ENCODE results near the gene F7. TPM values are rescaled to one million over a fixed set of nuclear protein-coding genes. Genes with fewer than 3 reads are reported as not detected.
"Not testable (repeated sequence)": the region's sequence is repeated elsewhere in the genome, so short reads cannot be mapped to it uniquely, and the experiment has no call there.

Gene F7
- 5.7 and 7.3 TPM in 2 replicates for total RNA-seq
- long read RNA-seq, partial matches to known transcripts = 0 of 1 reads
- long read RNA-seq, other reads (novel, unspliced or antisense) = 0 of 1 reads

DNA sequence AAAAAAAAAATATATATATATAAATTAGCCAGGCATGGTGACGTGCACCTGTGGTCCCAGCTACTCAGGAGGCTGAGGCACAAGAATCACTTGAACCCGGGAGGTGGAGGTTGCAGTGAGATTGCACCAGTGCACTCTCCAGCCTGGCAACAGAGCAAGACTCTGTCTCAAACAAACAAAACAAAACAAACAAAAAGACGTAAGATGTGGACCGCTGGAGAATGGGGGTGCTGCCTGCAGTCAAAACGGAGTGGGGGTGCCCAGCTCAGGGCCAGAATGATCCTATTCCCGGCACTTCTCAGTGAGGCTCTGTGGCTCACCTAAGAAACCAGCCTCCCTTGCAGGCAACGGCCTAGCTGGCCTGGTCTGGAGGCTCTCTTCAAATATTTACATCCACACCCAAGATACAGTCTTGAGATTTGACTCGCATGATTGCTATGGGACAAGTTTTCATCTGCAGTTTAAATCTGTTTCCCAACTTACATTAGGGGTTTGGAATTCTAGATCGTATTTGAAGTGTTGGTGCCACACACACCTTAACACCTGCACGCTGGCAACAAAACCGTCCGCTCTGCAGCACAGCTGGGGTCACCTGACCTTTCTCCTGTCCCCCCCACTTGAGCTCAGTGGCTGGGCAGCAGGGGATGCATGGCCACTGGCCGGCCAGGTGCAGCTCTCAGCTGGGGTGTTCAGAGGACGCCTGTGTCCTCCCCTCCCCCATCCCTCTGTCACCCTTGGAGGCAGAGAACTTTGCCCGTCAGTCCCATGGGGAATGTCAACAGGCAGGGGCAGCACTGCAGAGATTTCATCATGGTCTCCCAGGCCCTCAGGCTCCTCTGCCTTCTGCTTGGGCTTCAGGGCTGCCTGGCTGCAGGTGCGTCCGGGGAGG, at the start of gene F7:
F7 (plus strand) TSS at position 760 of the 889 bp plus-strand sequence; CDS start at position 811, 51 bp downstream.
- TF ChIP-seq, protein P1, sequence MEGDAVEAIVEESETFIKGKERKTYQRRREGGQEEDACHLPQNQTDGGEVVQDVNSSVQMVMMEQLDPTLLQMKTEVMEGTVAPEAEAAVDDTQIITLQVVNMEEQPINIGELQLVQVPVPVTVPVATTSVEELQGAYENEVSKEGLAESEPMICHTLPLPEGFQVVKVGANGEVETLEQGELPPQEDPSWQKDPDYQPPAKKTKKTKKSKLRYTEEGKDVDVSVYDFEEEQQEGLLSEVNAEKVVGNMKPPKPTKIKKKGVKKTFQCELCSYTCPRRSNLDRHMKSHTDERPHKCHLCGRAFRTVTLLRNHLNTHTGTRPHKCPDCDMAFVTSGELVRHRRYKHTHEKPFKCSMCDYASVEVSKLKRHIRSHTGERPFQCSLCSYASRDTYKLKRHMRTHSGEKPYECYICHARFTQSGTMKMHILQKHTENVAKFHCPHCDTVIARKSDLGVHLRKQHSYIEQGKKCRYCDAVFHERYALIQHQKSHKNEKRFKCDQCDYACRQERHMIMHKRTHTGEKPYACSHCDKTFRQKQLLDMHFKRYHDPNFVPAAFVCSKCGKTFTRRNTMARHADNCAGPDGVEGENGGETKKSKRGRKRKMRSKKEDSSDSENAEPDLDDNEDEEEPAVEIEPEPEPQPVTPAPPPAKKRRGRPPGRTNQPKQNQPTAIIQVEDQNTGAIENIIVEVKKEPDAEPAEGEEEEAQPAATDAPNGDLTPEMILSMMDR (IDR thresholded peaks at IDR 0.05; ENCODE audit: unreplicated experiment) = no peak
- H3K4me1 Mint-ChIP-seq (ENCODE audit: low read depth) = peaks cover 13% of the 10 kb centered on the region
- no peaks in the 10 kb centered on the region for H3K9me3 Mint-ChIP-seq (ENCODE audit: low read depth)
- peaks cover 4% of the 10 kb centered on the region for H3K27me3 Mint-ChIP-seq
- no peak for DNase-seq (ENCODE audit: low spot score, unreplicated experiment)
- peaks cover 2% of the 10 kb centered on the region for H3K36me3 Mint-ChIP-seq (ENCODE audit: insufficient read depth)
- H3K27ac Mint-ChIP-seq = peak within 1 kb of the TSS; percentile 71
- H3K4me3 Mint-ChIP-seq (ENCODE audit: low read depth) = peak within 1 kb of the TSS; percentile 25

DNA sequence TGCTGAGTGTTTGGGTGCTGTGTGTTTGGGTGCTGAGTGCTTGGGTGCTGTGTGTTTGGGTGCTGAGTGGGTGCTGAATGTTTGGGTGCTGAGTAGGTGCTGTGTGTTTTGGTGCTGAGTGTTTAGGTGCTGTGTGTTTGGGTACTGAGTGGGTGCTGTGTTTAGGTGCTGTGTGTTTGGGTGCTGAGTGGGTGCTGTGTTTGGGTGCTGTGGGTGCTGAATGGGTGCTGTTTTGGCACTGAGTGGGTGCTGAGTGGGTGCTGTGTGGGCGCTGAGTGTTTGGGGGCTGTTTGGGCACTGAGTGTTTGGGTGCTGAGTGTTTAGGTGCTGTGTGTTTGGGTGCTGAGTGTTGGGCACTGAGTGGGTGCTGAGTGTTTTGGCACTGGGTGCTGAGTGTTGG, 48.5 kb upstream of the F7 start:
- Mint-ChIP-seq H3K4me3 (ENCODE audit: low read depth) (no peak overlapping the region), H3K9me3 (ENCODE audit: low read depth) (no peaks in the 10 kb centered on the region), H3K4me1 (ENCODE audit: low read depth) (no peaks in the 10 kb centered on the region), H3K27me3 (no peaks in the 10 kb centered on the region), H3K36me3 (ENCODE audit: insufficient read depth) (peaks cover 6% of the 10 kb centered on the region), H3K27ac (no peak overlapping the region)
- TF ChIP-seq, protein P1 (IDR thresholded peaks at IDR 0.05; ENCODE audit: unreplicated experiment) = no peak
- DNase-seq (ENCODE audit: low spot score, unreplicated experiment) = no peak

DNA sequence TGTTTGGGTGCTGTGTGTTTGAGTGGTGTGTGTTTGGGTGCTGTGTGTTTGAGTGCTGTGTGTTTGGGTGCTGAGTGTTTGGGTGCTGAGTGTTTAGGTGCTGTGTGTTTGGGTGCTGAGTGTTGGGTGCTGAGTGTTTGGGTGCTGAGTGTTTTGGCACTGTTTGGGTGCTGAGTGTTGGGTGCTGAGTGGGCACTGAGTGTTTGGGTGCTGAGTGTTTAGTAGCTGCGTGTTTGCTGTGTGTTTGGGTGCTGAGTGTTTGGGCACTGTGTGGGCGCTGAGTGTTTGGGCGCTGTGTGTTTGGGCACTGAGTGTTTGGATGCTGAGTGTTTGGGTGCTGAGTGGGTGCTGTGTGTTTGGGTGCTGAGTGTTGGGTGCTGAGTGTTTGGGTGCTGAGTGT, 48.0 kb upstream of the F7 start:
- not testable (repeated sequence) for H3K4me3 Mint-ChIP-seq (ENCODE audit: low read depth); H3K27me3 Mint-ChIP-seq; DNase-seq (ENCODE audit: low spot score, unreplicated experiment); H3K9me3 Mint-ChIP-seq (ENCODE audit: low read depth); H3K27ac Mint-ChIP-seq; H3K36me3 Mint-ChIP-seq (ENCODE audit: insufficient read depth); H3K4me1 Mint-ChIP-seq (ENCODE audit: low read depth)

DNA sequence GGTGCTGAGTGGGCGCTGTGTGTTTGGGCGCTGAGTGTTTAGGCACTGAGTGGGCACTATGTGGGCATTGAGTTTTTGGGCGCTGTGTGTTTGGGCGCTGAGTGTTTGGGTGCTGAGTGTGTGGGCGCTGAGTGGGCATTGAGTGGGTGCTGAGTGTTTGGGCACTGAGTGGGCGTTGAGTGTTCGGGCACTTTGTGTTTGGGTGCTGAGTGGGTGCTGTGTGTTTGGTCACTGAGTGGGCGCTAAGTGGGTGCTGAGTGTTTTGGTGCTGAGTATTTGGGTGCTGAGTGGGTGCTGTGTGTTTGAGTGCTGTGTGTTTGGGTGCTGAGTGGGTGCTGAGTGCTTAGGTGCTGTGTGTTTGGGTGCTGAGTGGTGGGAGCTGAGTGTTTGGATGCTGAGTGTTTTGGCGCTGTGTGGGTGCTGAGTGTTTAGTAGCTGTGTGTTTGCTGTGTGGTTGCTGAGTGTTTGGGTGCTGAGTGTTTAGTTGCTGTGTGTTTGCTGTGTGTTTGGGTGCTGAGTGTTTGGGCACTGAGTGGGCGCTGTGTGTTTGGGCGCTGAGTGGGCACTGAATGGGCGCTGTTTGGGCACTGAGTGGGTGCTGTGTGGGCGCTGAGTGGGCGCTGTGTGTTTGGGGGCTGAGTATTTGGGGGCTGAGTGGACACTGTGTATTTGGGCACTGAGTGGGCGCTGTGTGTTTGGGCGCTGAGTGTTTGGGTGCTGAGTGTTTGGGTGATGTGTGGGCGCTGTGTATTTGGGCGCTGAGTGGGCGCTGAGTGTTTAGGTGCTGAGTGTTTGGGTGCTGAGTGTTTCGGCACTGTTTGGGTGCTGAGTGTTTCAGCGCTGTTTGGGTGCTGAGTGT, 47.2 kb upstream of the F7 start:
- Mint-ChIP-seq H3K36me3 (ENCODE audit: insufficient read depth) (peaks cover 4% of the 10 kb centered on the region), H3K27me3 (no peaks in the 10 kb centered on the region), H3K9me3 (ENCODE audit: low read depth) (no peaks in the 10 kb centered on the region), H3K27ac (no peak overlapping the region), H3K4me3 (ENCODE audit: low read depth) (no peak overlapping the region), H3K4me1 (ENCODE audit: low read depth) (no peaks in the 10 kb centered on the region)
- no peak for DNase-seq (ENCODE audit: low spot score, unreplicated experiment)
- TF ChIP-seq, protein P1 (IDR thresholded peaks at IDR 0.05; ENCODE audit: unreplicated experiment) = no peak

DNA sequence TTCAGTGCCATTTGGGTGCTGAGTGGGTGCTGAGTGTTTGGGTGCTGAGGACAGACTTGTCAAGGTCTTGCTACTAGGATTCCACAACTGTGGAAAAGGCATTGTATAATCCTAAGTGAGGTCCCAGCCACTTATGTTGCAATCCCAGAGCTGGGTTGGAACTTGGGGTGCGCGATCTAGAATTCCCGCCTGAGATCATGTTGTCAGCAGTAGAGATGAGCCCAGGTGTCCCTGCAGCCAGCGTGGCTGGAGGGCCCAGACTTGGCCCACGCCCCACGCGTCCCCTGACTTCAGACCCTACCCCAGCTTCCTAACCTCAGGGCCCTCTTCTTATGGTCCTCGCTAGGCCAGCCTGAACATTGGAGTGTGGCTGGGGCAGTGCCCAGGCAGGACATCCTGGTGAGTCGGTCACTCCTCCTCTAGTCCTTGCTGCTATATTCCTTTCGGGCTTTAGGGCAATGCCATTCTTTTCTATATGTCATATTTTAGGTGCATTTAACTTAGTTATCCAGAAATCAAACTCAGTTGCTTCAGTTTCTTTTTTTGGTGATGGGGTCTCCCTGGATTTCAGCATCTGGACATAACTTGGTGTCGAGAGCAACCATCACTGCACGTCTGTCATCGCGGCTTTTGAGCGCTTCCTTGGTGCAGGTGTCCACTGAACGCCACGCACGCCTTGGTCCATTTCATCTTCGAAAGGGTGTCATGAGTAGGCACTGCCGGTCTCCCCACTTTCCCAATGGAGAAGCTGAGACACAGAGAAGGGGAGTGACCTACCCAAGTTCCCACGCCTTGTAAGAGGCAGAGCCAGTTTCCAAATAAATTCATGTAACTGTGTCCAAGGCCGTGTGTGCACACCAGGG, 46.4 kb upstream of the F7 start:
- TF ChIP-seq, protein P1 (IDR thresholded peaks at IDR 0.05; ENCODE audit: unreplicated experiment) = no peak
- H3K4me3 Mint-ChIP-seq (ENCODE audit: low read depth) = no peak overlapping the region
- no peaks in the 10 kb centered on the region for H3K27me3 Mint-ChIP-seq
- no peak for DNase-seq (ENCODE audit: low spot score, unreplicated experiment)
- H3K36me3 Mint-ChIP-seq (ENCODE audit: insufficient read depth) = peaks cover 4% of the 10 kb centered on the region
- no peaks in the 10 kb centered on the region for H3K4me1 Mint-ChIP-seq (ENCODE audit: low read depth)
- no peak overlapping the region for H3K27ac Mint-ChIP-seq
- no peaks in the 10 kb centered on the region for H3K9me3 Mint-ChIP-seq (ENCODE audit: low read depth)

Data from progenitor cell of endocrine pancreas (in vitro differentiated cells).